ENCODE results near the gene TMEM204.

The TMEM204 gene

DNA sequence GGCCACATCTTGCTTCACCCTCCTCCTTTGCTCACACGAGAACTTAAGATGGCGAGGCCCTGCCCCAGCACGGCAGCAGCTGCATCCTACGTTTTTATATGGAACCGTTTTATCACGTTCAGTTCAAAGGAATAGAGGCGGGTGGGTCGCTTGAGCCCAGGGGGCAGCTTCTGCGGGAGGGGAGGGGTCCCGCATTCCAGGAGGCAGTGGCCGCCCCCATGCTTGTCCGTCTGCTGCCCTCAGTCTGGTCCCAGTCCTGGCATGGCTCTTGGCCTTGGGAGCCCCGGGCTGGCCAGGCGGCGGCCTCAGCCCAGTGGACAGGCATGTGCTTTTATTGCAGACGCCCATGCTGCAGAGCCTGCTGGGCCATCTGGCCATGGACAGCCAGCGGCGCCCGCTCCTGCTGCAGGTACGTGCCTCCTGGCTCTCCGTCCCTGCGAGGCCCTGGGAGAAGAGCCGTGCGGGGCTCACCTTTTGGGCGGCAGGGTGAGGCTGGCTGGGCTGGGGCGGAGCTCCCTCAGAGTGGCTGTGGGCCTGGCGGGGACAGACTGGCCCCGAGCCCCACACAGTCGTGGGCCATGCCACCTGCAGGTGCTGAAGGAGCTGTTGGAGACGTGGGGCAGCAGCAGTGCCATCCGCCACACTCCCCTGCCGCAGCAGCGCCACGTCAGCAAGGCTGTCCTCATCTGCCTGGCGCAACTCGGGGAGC is 33.6 kb upstream of the TMEM204 start:
- DNase-seq (ENCODE audit: low read depth in 2 of 2), result no peak

DNA sequence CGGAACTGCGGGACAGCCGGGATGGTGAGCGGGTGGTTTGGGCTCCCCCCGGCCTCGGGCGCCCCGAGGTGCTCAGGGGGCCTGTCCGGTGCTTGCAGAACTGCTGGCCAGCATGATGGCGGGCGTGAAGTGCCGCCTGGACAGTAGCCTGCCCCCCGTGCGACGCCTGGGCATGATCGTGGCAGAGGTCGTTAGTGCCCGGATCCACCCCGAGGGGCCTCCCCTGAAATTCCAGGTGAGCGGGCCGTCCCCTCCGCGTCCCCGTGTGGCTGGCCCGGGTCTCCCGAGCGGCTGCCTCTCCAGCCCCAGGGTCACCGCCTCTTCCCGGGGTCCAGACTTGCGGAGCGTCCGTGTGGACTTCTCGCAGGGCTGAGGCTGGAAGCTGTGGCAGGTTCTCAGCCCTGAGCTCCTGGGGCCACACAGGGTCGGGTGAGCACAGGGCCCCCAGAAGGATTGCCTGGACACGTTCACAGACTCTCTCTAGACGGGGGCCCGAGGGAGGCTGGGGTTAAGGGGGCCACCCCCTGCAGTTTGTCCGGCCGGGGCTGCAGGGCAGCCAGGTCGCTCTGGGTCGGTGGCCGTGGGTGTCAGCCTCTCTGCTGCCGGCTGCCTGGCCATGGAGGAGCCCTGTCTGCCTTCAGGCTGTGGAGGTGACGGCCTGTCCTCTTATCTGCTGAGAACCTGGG is 32.9 kb upstream of the TMEM204 start:
- DNase-seq (ENCODE audit: low read depth in 2 of 2), result no peak

DNA sequence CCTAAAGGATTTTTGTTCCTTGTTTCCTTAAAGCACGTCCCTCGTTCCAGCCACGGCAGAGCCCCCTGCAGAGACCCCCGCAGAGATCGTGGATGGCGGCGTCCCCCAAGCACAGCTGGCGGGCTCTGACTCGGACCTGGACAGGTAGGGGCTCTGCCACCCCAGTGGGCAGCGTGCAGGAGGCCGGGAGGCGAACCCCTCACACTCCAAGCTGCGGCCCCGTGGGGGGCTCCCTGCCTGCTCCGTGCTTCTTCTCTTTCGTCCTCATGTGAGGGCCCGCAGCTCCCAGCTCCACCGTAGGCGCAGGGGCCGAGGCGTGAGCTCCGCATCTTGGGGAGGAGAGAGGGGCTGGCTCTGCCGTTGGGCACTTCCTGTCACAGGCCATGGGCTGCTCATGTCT is 31.8 kb upstream of the TMEM204 start:
- DNase-seq (ENCODE audit: low read depth in 2 of 2), result no peak

DNA sequence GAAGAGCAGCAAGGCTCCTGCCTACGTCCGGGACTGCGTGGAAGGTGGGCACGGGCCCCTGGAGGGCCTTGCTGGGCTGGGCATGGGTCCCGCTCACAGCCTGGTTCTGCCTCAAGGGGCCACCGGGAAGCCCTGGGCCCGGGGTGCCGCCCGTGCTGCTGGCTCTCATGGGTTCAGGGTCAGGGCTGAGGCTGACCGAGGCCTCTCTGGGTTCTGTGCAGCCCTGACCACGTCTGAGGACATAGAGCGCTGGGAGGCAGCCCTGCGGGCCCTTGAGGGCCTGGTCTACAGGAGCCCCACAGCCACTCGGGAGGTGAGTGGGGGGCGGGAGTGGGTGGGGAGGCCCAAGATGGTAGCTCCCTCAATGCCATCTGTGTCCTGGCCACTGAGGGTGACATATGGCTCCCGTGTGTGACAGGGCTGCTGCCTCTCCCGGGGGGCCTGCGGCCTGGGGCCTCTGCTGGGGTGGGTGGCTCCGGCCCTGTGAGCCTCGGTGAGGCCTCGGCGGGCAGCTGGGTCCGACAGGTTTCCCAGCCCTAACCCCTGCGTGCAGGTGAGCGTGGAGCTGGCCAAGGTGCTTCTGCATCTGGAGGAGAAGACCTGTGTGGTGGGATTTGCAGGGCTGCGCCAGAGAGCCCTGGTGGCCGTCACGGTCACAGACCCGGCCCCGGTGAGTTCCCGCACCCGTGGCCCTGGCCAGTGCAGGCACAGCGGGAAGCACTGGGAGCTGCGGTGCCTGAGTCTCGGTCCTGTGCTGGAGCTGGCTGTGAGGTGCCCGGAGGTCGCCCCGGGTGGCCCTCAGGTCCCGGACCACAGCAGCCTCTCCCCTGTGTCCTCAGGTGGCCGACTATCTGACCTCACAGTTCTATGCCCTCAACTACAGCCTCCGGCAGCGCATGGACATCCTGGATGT is 31.1 kb upstream of the TMEM204 start:
- no peak for DNase-seq (ENCODE audit: low read depth in 2 of 2)

DNA sequence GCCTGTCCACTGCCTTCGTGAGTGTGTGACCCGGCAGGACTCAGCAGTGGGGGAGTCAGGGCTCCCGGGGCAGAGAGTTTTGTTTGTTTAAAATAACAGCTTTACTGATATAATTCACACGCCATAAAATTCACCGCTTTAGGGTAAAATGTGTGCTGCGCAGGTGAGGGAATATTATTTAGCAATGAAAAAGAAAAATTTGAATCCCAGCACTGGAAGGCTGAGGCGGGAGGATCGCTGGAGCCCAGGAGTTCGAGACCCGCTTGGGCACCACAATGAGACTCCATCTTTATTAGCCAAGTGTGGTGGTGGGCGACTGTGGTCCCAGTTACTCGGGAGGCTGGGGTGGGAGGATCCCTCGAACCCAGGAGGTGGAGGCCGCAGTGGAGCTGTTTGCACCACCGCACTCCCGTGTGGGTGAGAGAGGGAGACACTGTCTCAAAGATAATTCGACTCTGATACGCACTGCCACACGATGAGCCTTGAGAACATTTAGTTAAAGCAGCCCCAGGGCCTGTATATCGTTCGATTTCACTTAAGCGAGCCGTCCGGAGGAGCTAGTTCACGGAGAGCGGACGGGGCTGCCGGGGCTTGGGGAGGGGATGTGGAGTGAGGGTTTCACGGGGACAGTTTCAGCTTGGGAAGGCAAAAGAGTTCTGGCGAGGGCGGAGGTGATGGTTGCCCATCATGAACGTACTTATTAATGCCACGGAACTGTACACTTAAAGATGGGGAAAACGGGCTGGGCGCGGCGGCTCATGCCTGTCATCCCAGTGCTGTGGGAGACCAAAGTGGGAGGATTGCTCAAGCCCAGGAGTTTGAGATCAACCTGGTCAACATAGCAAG is 30.1 kb upstream of the TMEM204 start:
- DNase-seq (ENCODE audit: low read depth in 2 of 2), result no peak

DNA sequence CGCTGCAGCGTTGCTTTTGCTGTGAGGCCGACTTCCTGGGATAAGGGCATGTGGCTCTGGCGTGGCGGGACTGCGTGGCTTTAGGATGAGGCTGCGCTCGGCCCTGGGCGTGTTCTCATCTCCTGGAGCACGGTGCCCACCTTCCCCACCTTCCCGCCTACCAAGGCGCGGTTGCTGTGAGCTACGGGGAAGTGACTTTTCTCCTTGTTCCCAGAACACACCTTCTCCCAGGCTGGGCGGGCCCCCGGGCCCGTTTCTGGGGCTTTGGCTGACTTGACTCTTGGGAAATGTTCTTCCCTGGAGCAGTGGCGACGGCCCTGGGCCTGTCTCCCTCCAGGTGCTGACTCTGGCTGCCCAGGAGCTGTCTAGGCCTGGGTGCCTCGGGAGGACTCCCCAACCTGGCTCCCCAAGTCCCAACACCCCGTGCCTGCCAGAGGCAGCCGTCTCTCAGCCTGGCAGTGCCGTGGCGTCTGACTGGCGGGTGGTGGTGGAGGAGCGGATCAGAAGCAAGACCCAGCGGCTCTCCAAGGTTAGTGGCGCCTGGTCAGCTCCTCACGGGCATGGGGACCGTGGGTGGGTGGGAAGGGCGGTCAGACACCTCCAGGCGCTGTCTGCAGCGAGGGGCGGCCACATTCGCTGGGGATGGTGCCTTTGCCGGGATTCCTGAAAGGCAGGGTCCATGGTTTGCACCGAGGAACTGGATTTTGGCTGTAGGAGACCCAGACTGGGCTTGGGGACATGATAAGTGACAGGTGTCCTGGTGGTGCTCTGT is 28.2 kb upstream of the TMEM204 start:
- DNase-seq (ENCODE audit: low read depth in 2 of 2), result no peak

DNA sequence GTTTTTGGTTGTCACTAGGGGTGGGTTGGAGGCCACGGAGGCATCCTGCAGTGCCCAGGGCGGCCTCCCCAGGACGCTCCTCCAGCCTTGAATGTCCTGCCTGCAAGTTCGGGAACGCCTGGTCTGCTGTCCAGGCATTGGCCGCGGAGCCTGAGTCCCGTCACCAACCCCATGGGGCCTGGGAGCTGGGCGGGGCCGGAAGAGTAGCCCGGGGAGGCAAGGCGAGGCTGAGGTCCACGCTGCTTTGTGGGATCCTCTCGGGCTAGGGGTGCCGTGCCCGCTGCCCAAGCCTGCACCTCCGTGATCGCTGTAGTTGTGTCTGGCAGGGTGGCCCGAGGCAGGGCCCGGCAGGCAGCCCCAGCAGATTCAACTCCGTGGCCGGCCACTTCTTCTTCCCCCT is 27.6 kb upstream of the TMEM204 start:
- DNase-seq (ENCODE audit: low read depth in 2 of 2), result no peak

DNA sequence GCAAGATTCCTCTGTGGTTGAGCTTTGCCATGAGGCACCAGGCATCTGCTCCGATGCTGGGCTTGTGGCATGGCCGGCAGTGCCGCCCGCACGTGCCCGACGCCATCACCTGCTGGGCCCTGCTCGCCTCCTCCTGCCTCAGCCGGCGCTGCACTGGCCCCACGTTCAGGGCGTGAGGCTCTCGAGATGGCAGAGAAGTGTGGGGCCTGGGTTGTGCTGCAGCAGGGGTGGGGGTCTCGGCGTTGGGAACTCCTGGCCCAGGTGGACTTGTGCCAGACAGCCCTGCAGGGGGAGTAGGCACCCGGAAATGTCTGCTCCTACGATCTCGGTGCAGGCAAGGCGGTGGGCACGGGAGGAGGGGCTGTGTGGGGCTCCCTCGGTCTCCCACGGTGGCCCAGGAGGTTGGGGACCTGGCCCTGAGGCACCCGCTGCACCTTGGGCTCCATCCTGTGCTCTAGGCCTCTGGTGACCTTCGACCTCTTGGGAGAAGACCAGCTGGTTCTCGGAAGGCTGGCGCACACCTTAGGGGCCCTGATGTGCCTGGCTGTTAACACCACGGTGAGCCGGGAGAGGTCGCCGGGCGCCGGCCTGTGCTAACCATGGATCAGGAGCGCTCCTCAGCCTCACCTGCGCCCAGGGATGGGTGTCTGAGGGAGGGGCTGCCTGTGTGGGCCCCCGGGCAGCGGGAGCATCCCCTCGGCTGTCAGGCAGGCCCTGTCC is 26.8 kb upstream of the TMEM204 start:
- DNase-seq (ENCODE audit: low read depth in 2 of 2), result no peak

DNA sequence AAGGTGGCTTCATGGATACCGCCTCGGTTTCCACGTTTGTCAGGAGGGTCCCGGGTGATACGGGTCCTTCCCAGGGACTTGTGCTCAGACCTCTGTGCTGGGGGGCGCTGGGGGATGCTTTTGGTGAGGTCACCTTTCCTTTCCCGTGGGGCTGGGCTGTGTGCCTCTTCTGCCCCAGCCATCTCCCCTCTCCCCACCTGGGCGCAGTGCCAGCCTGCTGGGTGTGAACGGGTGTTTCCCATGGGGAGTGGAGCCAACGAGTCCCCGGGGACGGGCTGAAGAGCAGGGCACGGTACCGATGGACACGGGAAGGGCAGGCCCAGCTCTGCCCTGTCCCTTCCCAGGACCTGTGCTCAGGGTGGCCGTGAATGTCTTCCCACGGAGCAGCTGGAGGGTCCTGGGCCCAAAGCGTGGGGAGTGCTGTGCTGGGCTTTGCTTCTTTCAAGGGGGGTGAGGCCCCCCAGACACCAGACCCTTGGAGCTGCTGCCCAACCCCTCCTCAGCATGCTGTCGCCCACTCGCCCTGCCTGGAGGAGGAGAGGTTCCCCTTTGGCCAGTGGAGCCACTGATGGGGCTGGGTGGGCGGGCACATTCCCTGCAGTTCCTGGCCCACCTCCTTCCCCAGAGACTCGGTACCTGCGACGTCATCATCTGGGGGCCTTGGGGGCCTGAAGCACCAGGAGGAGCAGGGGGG is 24.8 kb upstream of the TMEM204 start:
- no peak for DNase-seq (ENCODE audit: low read depth in 2 of 2)

DNA sequence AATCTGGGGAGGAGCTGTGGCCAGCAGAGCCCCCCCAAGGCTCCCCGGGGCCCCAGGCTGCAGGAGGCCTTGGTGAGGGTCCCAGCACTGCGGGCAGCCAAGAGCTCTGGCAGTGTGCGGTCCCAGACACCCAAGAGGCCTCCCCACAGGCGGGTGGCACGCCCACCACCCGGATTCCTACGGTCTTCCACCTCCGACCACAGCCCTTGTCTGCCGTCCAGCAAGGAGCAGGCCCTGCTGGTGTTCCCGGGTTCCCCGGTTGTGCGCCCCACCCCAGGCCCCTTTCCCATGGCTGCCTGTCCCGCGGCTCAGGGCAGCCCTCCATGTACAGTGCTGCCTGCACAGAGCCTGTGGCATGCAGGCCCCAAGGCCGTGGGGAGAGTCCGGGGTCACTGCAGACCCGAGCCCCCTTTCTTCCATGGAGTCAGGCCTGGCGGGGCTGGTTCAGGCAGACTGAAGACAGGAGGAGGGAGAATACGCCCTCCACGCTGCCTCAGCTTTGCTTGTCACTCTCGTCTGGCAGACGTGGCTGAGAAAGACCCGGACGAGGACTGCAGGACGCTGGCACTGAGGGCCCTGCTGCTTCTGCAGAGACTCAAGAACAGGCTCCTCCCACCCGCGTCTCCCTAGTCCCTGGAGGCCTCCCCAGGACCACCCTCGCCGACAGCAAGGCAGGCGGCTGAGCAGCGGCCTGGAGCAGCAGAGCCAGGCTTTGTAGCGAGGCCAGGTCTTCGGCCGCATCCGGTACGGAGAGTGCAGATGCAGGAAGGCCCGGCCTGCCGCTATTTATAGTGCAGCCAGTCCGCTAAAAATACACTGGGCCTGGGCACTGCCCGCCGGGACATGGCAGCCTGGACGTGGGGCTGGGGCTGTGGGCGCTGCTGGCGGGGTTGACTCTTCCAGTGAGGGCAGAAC is 23.9 kb upstream of the TMEM204 start:
- DNase-seq (ENCODE audit: low read depth in 2 of 2), result no peak

DNA sequence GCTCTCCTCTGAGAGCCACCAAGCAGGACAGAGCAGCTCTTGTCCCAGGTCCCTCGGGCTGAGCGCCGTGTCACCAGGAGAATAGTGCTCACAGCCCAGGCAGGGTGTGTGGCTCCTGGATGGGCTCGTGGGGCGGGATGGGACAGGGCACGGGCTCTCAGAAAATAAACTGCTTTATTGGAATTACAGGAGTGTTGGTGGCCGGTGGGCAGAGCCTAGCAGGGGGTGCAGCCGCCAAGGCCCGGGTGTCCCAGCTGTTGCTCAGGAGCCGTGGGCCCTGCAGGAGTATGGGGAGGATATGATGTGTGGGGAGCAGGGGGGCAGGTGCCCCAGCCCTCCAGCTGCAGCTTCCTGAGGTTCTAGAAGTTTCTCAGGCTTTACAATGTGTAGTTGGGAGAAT is 23.2 kb upstream of the TMEM204 start:
- DNase-seq (ENCODE audit: low read depth in 2 of 2), result no peak

DNA sequence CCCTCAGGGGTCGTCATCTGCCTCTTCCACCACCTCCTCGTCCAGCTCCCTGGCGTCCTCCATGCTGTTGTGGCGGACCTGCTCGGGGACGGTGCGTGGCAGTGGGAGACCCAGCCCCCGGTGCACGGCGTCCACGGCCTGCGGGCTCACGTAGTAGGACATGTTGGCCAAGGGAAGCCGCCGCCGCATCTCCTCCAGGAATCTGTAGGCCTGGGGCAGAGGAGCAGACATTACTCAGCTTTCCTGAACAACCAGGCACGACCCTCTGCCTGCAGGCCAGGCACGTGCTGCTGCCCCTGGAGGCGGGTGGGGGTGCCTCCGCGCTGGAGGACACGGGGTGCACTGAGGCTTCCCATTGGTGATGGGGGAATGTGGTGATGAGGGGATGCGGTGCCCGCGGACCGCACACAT is 22.5 kb upstream of the TMEM204 start:
- DNase-seq (ENCODE audit: low read depth in 2 of 2), result no peak

DNA sequence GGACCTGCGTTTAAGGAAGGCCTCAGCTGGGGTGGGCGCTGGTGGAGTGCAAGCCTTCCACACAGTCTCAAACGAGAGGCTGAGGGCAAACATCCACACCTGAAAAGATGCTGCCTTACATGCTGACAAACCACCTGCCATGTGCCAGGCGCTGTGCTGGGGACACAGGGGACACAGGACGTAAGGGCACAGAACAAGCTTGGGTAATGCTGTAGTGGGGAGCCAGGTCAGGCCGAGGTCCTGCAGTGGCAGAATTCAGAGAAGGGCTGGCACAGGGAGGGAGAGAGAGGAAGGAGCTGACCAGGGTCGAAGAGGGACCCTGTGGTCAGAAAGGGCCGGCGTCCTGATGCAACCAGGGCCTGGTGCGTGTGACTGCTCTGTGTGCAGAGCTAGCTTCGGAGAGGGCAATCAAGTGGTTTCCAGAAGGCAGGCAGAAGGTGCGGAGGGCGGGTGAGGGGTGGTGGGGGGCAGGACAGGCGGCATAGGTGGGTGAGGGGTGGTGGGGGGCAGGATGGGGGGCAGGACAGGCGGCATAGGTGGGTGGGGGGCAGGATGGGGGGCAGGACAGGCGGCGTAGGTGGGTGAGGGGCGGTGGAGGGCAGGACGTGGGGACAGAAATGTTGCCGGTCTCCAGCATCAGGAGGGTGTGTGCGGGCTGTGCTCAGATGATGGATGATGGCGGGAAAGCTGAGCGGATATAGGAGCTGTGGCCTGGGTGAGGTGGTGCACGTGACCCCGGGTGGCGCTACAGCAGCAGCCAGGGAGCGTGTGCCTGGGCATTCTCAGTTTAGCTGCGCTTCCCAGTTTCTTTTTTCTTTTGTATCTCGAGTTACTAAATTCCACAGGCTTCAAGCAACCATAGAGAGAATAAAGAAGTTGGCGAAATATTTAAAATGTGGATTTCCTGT is 21.6 kb upstream of the TMEM204 start:
- no peak for DNase-seq (ENCODE audit: low read depth in 2 of 2)

DNA sequence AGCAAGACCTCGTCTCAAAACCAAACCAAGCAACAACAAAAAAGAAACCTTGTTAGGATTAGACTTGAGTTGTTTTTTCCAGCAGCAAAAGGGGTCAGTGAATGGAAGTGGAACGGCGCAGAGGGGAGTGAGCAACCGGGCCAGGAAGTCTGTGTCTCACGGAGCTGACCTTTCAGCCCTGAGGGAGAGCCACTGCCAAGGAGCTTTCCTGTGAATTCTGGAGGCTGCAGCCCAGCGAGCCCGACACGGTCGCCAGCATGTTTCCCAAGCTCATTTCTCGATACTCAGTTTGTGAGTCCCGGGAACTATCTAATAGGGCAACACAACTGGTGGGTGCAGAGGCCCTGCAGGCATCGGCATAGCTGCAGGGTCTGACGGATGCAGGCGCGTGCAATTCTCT is 20.7 kb upstream of the TMEM204 start:
- no peak for DNase-seq (ENCODE audit: low read depth in 2 of 2)

DNA sequence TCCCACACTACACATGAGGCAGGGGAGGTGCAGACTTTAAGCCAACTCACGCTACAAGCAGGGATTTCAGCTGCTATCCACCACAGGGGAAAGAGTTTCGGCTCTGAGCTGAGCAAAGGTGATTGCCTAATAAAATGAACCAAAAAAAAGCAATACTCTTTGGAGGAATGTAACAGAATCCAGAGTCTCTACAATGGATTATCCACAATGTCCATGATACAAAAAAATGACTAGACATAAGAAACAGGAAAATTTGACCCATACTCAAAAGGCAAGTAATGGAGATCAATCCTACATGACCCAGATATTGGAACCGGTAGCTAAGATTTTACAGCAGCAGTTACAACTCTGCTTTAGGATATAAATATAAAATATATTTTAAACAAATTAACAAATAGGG is 19.0 kb upstream of the TMEM204 start:
- DNase-seq (ENCODE audit: low read depth in 2 of 2), result no peak

DNA sequence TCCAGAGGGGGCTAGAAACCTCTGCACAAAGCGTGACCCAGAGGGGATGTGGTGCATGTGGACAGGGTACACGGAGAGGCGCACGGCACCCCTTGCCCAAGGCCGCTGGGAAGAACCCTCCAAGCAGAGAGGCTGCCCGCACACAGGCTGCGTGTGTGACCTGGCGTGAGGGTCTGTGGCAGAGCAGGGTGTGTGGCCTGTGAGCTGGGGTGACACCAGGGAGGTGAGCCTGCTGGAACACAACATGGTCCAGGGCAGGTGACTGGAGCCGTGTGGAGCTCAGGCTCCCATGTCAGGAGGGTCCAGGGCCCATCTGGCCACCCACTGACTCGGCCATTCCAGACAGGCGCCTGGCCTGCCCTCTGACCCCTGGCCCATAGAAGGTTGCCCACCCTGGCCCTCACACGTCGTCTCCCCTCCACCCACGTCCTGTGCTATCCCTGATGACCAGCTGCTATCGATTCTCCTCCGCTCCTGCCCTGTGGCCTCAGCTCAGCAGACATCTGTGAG is 14.8 kb upstream of the TMEM204 start:
- no peak for DNase-seq (ENCODE audit: low read depth in 2 of 2)

DNA sequence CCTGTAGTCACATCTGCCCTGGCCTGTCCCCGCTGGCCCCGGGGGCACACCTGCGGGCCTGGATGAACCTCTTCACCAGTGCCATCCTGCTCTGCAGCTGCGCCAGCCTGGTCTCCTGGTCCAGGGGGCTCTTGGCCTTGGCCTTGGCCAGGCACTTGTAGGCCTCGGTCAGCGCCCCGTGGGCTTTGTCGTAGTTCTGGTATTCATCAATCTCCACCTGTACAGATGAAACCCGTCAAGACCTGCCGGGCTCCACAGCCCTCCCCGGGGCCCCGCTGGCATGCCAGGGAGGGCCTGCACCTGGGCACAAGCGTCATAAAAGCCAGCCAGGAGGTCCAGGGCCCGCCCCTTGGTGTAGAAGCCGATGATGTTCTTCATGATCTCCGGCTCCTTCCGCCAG is 13.6 kb upstream of the TMEM204 start:
- no peak for DNase-seq (ENCODE audit: low read depth in 2 of 2)
